GM18873 (cell line): ENCODE measurements around the gene NKD1.
"Not testable (repeated sequence)": the region's sequence is repeated elsewhere in the genome, so short reads cannot be mapped to it uniquely, and the experiment has no call there.

Experiments
- ATAC-seq: cut with Tn5 transposase; IDR thresholded peaks from one replicate; pipeline ENCODE4 v1.9.1; 2021; ENCODE audit warnings: mild to moderate bottlenecking, moderate library complexity, moderate number of reproducible peaks; ENCODE audit not compliant: unreplicated experiment, low FRiP score

NKD1 gene

DNA sequence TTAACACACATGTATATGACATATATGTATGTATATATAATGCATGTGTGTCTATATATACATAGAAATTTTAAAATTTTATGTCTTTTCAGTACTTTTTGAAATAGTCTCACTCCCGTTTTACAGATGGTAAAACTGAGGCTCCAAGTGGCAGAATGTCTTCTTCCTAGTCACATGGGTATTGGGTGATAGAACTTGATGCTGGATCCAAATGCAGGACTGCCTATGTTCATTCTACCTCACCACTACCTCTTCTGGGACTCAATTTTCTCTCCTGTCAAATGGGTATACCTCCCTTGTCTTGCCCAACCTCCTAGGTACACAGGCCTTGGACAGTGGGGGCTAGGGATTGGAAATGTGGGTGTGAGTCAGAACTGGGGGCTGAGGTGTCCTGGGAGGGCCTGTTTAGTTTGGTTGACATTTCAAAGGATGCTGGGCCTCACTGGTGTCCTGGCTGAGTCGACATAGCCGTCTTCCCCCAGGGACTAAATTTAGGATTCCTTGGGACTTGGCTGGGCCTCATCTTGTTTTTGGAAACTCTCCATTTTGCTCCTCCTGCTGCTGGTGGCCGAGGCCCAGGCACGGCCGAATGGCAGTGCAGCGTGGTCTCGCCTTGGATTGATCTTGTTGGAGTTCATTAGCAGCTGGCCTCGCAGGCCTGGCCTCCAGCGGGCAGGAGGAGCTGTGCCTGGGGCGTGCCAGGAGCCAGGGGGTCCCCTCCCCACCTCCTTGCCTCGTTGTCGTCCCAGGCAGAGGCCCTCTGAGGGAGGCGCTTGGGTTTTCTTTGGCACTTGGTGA lies 25.9 kb downstream of the NKD1 start:
- no peak for ATAC-seq

DNA sequence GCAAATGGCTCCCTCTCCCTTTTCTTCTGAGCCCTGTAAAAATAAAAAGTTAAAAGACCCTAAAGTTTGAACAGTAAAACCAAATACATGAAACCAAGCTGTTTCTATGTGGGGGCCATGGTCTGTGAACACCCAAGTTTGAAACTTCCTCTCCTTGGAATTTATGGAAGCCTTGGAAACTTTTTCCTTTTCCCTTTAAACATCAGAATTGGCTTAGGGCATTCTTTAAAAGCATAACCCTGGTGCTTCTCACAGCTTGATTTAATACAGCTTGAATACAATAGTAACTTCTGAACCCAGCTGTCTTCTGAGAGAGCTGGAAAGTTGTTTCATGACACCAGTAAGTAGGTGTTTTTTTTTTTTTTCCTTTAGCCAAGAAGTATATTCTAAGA lies 26.5 kb downstream of the NKD1 start:
- no peak for ATAC-seq

DNA sequence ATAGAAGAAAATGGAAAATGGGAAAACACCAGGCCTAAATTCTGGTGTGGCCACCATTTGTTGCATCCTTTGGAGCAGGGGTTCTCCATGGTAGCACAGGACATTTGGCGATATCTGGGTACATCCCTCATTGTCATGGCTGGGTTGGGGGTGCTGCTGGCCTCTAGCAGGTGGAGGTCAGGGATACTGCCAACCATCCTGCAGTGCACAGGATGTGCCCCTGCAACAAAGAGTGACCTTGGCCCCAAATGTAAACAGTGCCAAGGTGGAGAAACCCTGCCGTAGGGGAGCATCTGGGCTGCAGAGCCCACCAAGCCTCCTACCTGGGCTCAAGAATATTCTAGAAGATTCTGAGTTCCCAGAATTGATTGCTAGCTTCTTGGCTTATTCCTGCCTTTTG lies 27.5 kb downstream of the NKD1 start:
- ATAC-seq: no peak

DNA sequence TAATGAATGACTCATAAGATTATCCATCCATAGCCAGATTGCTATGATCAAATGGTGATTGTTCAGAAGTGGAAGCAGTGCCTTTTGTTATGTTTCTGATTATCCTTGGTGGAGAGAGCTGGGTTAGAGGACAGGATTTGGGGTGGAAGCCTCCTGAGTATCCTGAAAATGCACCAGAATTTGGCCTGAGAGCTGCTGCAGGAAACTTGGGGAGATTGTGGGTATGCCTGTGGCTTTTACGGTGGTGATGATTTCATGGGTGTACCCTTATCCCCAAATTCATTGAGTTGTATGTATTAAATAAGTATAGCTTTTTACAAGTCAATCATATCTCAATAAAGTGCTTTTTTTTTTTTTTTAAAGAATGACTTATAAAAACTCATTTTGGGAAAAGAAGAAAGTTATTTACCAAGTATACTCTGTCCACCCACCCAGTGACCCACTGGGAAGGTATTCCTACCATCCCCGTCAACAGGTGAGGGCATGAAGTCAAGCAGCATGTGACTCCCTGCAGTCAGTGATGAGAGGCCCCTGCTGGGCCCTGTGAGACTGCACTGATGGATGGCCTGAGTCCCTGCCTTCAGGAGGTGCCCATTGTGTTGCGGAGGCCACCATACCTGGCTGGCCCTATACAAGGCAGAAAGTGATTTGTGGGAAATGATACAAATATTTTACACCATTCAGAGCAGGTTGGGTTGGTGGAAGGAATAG lies 28.4 kb downstream of the NKD1 start:
- no peak for ATAC-seq

DNA sequence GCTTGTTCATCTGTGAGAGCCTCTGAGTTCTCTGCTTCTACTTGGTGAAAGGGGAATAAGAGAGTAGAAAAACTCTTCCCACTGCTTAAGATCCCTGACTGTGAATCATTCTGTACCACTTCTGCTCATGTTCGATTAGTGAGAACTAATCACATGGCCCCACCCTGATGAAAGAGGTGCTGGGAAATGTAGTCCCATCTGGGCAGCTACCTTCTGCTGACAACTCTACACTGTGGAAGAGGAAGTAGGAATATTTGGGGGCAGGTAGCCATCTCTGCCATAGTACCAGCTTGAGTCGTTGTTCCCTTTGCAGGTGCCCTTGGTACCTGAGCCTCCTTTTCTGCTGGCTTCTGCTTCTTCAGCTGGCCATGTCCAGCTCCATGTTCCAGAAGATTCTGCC lies 29.9 kb downstream of the NKD1 start:
- no peak for ATAC-seq

DNA sequence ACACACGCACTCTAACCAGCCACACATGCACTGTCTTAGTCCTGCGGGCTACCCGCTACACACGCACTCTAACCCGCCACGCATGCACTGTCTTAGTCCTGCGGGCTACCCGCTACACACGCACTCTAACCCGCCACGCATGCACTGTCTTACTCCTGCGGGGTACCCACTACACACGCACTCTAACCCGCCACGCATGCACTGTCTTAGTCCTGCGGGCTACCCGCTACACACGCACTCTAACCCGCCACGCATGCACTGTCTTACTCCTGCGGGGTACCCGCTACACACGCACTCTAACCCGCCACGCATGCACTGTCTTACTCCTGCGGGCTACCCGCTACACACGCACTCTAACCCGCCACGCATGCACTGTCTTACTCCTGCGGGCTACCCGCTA lies 31.2 kb downstream of the NKD1 start:
- not testable (repeated sequence) for ATAC-seq

DNA sequence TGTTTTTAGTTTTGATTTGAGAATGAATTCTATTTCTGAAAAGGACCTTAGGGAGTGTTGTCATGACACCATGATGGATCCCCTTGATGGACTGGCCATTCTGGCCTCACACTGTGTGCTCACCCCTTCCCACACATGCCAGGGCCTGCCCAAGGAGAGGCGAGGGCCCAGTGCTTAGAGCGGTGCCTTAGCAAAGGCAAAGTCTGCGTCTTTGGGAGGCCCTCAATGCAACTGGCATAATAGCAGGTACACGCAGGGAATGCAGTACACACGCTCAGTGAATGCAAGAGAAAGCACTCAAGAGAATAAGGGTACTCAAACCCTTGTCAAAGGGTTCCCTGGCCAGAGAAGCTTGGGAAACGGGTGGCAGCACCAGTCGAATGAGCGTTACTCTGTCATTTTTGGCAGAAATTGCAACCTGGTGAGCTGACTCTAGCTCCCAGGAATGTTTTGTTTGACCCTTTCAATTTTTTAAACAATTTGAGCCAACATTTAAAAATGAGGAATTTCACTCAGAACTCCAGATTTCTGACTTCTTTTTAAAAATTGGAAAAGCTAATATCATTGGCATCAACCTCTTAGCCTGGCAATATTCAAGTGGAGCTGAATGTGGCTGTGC lies 32.1 kb downstream of the NKD1 start:
- ATAC-seq: no peak

DNA sequence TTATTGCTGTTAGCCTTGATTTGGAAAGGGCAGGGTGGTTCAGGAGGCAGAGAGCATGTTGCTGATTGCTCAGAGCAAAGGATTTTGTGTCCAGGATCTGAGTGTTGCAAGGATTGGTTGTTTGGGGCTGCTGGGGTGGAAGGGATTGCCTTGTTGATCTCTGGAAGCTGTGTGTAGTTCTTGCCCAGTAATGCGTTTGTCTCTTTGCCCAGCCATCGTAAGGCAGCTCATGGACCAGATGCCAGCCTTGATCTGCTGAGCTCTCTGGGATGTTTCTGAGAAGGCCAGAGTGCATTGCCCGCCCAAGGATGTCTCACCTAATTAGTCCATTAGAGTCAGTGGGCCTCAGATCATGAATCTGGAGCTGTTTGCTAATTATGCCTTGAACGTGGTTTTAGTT lies 33.6 kb downstream of the NKD1 start:
- ATAC-seq: no peak

DNA sequence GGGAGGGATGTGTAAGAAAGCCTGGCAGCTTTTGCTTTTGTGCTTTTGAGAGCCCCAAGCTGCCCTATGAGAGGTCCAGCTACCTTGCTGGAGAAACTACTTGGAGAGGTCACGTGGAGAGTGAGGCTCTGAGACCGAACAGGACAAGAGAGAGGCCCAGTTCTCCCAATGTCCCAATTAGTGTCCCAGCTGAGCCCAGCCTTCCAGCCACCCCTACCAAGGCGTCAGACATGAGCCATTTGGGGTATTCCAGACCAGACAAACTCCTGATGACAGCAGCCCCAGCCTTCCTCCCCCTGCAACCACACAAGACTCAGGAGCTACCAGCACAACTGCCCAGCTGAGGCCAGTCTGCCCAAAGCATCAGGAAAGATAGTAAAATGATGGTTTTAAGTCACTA lies 35.0 kb downstream of the NKD1 start:
- ATAC-seq: no peak

DNA sequence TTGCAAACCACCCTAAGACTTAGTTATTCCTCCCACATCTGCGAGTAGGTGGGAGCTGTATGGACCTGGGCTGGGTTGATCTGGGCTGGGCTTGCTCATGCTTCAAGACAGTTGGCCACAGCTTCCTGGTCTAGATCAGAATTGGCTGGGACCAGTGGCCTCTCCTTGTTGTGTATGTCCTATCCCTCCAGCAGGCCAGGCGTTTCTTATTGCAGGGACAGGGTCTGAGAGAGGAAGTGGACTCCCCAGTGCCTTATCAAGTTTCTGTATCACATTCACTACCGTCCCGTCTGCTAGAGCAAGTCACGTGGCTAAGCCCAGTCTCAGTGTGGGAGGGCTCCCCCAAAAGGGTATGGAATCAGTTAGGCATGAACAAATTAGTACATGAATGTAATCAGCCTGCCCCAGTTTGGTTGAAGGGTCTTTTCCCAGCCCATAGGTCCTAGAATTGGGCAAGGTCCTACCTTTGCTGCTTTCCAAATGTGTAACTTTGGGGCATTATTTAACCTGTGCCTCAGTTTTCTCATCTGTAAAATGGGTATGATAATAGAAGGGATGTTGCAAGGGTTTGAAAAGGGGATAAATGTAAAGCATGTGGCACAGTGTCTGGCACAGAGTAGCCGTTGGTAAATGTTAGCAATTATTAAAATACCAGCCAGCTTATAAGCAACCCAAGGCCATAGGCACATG lies 36.0 kb downstream of the NKD1 start:
- no peak for ATAC-seq

DNA sequence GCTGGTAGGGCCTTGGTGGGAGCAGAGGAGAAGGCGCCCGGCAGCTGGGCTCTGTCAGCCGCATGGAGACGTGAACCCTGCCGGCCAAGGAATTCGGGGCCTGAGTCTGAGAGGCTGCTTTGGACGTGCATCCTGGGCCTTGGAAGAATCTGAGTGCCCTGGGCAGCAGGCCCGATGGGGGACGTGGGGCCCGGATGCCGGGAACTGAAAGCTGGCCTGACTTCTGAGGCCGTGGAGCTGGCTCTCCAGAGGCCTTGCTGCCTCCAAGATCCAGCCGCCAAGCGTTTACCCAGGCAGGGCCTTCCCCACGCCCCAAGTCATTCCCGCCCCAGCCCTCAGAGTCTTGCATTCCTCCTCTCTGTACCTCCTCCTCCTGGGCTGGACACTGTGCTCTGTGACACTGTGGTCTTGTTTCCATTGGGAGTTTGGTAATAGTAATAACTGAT lies 37.2 kb downstream of the NKD1 start:
- no peak for ATAC-seq

DNA sequence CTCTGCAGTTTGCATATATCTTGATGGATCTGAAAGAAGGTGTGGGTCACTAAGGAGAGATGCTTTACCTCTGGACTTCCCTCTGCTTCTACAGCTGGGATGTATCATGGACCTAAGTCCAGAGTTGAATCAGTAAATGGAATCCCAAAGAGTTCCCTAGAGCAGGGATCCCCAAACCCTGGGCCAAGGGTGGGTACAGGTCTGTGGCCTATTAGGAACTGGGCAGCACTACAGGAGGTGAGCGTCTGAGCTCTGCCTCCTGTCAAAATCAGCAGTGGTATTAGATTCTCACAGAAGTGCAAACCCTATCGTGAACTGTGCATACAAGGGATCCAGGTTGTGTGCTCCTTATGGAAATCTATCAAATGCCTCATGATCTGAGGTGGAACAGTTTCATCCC lies 39.3 kb downstream of the NKD1 start:
- ATAC-seq: no peak

DNA sequence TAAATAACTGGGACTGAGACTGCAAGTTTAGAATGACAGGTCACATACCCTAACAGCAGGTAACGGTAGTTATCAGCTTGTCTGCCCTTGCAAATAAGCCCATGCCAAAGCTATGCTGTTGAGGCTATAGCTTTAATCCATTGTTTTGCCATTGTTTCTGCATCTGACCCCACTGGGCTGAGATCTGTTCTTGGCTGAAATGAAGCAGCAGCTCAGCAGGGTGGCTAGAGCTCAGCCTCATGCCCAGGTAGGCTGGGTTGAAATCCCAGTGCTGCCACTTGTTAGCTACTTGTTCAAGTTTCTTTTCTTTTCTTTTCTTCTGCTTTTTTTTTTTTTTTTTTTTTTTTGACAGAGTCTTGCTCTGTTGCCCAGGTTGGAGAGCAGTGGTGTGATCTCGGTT lies 40.1 kb downstream of the NKD1 start:
- no peak for ATAC-seq

DNA sequence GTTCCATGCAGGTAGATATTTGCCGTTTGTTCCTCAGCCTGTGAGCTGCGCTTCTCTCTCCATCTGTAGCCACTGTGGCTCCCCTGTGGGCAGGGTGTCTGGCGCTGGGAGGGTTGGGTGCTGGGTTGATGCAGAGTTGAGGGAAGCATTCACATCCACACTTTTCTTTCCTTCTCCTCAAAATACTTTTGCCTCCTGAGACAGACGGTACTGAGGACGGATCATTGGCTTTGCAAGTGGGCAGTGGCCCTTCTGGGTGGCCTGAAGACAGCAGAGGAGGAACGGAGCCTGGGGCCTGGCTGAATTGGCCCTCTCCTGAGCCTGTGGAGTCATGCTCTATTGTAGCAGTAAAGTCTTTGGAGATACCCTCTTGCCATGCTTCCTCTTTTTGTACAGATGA lies 43.0 kb downstream of the NKD1 start:
- no peak for ATAC-seq

DNA sequence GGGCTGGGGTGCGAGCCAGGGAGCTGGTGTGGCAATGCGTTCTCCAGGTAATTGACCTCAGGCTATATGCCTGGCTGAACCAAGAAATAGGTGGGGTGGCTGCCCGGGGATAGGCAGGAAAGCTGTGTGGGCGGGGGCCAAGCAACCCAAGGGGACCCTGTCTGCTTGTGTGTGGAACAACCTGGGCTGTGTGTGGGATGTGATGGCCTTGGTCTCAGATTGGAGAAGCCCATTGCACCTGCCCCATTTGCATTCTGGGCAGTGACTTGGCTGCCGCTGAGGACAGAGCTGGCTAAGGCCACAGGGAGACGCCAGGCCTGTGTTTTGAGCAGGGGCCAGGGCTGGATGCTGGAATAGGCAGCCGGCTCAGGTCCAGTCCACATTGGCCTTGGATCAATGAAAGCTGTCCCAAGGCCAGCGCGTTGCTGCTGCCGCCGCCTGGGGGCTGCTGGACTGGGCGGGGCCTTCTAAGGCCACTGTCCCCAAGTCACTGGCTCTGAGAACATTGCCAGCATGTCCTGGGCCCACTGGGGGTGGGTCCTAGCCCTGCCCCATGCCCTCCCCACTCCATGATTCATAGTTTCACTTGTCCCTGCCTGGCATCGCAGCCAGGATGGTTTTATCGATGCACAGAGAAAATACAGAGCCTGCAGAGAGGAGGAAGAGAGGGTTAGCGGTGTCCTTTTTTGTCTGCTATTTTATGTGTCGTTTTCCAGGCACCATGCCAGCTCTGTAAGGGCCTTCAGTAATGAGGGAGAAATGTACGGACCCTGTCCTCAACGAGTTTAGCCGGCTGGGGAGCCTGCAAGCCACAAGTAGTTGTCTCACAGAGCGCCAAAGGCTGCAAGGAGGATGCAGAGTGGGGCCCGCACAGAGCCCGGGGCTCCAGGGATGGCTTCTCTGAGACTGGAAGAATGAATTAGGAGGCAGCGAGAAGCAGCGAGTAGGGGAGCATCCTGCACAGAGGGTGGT lies 43.9 kb downstream of the NKD1 start:
- ATAC-seq: no peak

DNA sequence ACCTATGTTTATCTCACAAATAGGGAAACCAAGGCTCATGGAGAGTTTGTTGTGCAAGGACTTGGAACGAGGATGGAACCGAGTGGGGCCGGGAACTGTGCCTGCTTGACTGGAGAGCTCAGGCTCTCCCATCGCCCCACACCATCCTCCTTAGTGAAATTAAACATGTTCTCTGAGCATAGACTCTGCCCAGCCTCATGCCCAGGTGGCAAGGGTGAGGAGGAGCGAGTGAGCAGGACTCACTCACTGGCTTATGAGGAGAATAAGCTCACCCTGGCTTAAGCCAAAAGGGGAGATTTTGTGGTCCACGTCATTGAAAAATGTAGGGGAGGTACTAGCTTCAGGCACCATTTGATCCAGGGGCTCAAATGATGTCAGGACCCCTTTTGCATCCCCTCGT lies 44.8 kb downstream of the NKD1 start:
- ATAC-seq: no peak

DNA sequence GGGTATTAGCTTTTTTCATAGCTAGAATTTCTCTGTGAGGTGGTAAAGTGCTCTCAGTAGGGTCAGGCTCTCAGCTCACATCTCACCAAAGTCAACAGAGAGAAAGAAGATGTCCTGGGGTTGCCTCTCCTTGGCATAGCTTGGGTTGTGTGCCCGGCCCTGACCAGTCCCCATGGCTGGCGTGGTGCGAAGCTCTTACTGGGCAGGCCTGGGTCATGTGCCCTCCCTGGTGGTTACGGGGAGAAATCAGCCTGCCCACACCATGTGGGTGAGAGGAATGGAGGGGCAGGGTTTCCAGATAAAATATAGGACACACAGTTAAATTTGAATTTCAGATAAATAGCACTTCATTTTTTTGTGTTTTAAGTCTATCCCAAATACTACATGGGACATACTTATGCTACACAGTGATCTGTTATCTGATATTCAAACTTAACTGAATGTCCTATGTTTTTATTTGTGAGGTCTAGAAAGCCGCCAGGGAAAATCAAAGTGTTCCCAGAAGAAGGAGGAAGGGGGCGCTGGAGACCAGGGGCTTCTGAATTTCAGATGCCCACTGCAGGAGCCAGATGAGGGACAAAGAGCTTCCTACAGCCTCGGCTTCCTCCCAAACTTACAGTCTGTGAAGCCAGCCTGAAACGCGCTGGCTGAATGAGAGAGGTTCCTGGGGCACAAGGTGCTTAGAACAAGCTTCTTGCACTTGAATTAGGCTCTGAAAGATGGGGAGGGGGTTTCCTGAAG lies 45.4 kb downstream of the NKD1 start:
- ATAC-seq: no peak

DNA sequence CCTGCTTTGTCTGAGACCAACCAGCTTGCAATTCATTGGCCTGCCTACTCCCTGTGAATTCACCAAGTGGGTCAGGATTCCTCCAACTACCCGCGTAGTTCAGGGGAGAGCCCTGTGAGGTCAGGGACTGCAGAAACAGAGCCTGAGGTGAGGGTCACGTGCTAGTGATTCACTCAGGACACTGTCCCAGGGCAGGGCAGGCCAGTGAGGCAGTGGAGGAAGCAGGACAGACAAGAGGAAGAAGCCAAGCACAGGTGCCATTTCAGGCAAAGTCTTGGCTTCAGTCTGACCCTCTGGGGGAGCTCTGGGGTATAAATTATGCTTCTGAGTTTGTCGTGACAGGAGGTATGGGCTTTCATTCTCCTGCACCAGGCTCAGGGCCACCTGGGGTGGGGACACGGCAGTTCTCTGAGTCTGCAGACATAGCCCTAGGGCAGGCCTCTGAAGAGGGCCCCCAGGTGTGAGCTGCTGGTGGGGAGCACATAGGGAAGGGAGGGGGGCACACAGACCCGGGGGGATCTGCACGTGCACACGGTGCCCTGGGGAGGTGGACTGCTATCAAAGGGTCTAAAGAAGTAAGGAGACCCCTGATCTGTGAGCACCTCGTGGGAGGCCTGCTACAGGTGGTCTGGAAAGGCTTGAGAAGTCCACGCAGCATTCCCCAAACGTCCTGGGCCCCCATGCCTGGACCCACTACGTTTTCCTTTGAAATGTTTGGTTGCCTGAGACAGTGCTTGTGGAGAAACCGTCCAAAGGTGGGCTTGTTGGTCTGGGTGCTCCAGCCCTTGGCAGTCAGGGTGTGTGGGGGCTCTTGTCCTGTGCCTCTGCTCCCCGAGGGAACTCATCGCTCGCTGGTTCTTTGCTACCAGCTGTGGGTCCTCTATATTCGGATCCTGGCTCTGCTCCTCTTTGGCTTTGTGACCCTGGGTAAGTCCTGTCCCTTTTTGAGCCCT lies 46.4 kb downstream of the NKD1 start:
- ATAC-seq: no peak
